Inflammatory macrophage treated with lipopolysaccharide for 1 hour (primary cell): Measurements from ENCODE around the gene SMAP2.
"Not testable (repeated sequence)": the region's sequence is repeated elsewhere in the genome, so short reads cannot be mapped to it uniquely, and the experiment has no call there.

Source experiments
- DNase-seq, 2 donors: peaks; one replicate each; pipeline ENCODE4 v3.0.0-alpha.2; 2020 to 2022

The SMAP2 gene

GRCh38 chr1:40373323-40374283, at the start of gene SMAP2:
Gene SMAP2 (plus strand): TSS chr1:40373727. CDS start chr1:40374121, 394 bp downstream.
- DNase-seq, result peak; percentile 95 to 97

GRCh38 chr1:40331403-40331802, 42.1 kb upstream of the SMAP2 start:
- DNase-seq, result not testable (repeated sequence)

- DNase-seq, result no peak
These were observed 40.8 kb upstream of the SMAP2 start for GRCh38 chr1:40332695-40333094.

GRCh38 chr1:40337443-40337842, 36.1 kb upstream of the SMAP2 start:
- DNase-seq, result no peak

GRCh38 chr1:40338745-40339419, 34.6 kb upstream of the SMAP2 start:
- peak; percentile 66 to 93 for DNase-seq

- DNase-seq, result peak; percentile 53 to 73
These were observed 33.9 kb upstream of the SMAP2 start for GRCh38 chr1:40339420-40340323.

- peak; percentile 77 to 90 for DNase-seq
These were observed 31.8 kb upstream of the SMAP2 start for GRCh38 chr1:40341491-40342380.

GRCh38 chr1:40342381-40342717, 31.2 kb upstream of the SMAP2 start:
- not testable (repeated sequence) for DNase-seq

GRCh38 chr1:40344597-40344996, 28.9 kb upstream of the SMAP2 start:
- DNase-seq, result peak; percentile 89 to 94

GRCh38 chr1:40350391-40350790, 23.1 kb upstream of the SMAP2 start:
- peak in 1 of 2 donors; percentile 19 for DNase-seq

- DNase-seq, result no peak
These were observed 22.4 kb upstream of the SMAP2 start for GRCh38 chr1:40351124-40351523.

- DNase-seq, result peak; percentile 62 to 72
These were observed 21.4 kb upstream of the SMAP2 start for GRCh38 chr1:40352126-40352525.

GRCh38 chr1:40353082-40353481, 20.4 kb upstream of the SMAP2 start:
- DNase-seq, result peak; percentile 75 to 89

- no peak for DNase-seq
These were observed 15.9 kb upstream of the SMAP2 start for GRCh38 chr1:40357625-40358024.

GRCh38 chr1:40360631-40361030, 12.9 kb upstream of the SMAP2 start:
- DNase-seq, result no peak

- no peak for DNase-seq
These were observed 12.3 kb upstream of the SMAP2 start for GRCh38 chr1:40361201-40361600.

GRCh38 chr1:40361637-40362036, 11.9 kb upstream of the SMAP2 start:
- DNase-seq, result no peak

- DNase-seq, result no peak
These were observed 11.3 kb upstream of the SMAP2 start for GRCh38 chr1:40362199-40362598.

GRCh38 chr1:40362699-40363098, 10.8 kb upstream of the SMAP2 start:
- peak in 1 of 2 donors; percentile 69 for DNase-seq

- DNase-seq, result no peak
These were observed 9.8 kb upstream of the SMAP2 start for GRCh38 chr1:40363721-40364120.

- DNase-seq, result no peak
These were observed 1.7 kb upstream of the SMAP2 start for GRCh38 chr1:40371707-40372258.
